Measurements from ENCODE around the gene ZNF350. TPM values are rescaled to one million over a fixed set of nuclear protein-coding genes. Genes with fewer than 3 reads are reported as not detected.
A peak's percentile ranks its signal among the peaks of the same experiment; 100 is the strongest.
"Not testable (repeated sequence)": the region's sequence is repeated elsewhere in the genome, so short reads cannot be mapped to it uniquely, and the experiment has no call there.

The ZNF350 gene
- total and polyA plus RNA-seq, 2 donors (not counting 1 experiment from before 2014, with no cell fraction given) = 7.7 to 16.5 TPM

- H4K20me1 ChIP-seq (ENCODE audit: control insufficient read depth, extremely low read depth, insufficient read depth, low read length) = no peaks in the 10 kb centered on the region
Observed at GRCh38 chr19:52028027-52028779, 41.6 kb upstream of the ZNF350 start, which contains the start of gene ZNF614. Gene ZNF614, minus strand, starts transcription at chr19:52028379. Its CDS starts 2,634 bp downstream, at chr19:52025745.

GRCh38 chr19:52026255-52026990, 39.8 kb upstream of the ZNF350 start:
- peaks cover 11% of the 10 kb centered on the region for H3K36me3 ChIP-seq (ENCODE audit: control insufficient read depth, insufficient read depth, low read length)
- not testable (repeated sequence) for H2AFZ ChIP-seq (ENCODE audit: low read length); H3K79me2 ChIP-seq (ENCODE audit: control insufficient read depth, insufficient read depth, low read length); H3K9ac ChIP-seq (ENCODE audit: insufficient read depth, low read length); H4K20me1 ChIP-seq (ENCODE audit: control insufficient read depth, extremely low read depth, insufficient read depth, low read length); DNase-seq (ENCODE audit: low read depth in 2 of 2); H3K4me2 ChIP-seq (ENCODE audit: extremely low read depth, insufficient read depth, low read length); H3K4me1 ChIP-seq (ENCODE audit: control insufficient read depth, extremely low read depth, insufficient read depth, low read length); H3K27ac ChIP-seq (ENCODE audit: insufficient read depth, low read length); H3K9me3 ChIP-seq (ENCODE audit: control insufficient read depth, insufficient read depth, low read depth, low read length); H3K27me3 ChIP-seq (ENCODE audit: control insufficient read depth, insufficient read depth, low read length); H3K4me3 ChIP-seq (replicated peaks in 1 of 4; ENCODE audit: control extremely low read depth in 1 of 4, insufficient read depth in 1 of 4, low read depth in 3 of 4, low read length in 4 of 4)

More at GRCh38 chr19:52028027-52028779, 41.6 kb upstream of the ZNF350 start, which contains the start of gene ZNF614:
- Histone ChIP-seq H3K4me3 (replicated peaks in 1 of 4; ENCODE audit: control extremely low read depth in 1 of 4, insufficient read depth in 1 of 4, low read depth in 3 of 4, low read length in 4 of 4) (peak within 1 kb of the TSS; percentile 58 to 99 (median 79)), H3K4me1 (ENCODE audit: control insufficient read depth, extremely low read depth, insufficient read depth, low read length) (peaks cover 3% of the 10 kb centered on the region), H3K4me2 (ENCODE audit: extremely low read depth, insufficient read depth, low read length) (peak within 1 kb of the TSS; percentile 91), H2AFZ (ENCODE audit: low read length) (peak within 1 kb of the TSS; percentile 73), H3K27me3 (ENCODE audit: control insufficient read depth, insufficient read depth, low read length) (no peaks in the 10 kb centered on the region), H3K79me2 (ENCODE audit: control insufficient read depth, insufficient read depth, low read length) (peaks cover 6% of the 10 kb centered on the region), H3K9ac (ENCODE audit: insufficient read depth, low read length) (peak within 1 kb of the TSS; percentile 96), H3K27ac (ENCODE audit: insufficient read depth, low read length) (peak within 1 kb of the TSS; percentile 94), H3K9me3 (ENCODE audit: control insufficient read depth, insufficient read depth, low read depth, low read length) (peaks cover 2% of the 10 kb centered on the region), H3K36me3 (ENCODE audit: control insufficient read depth, insufficient read depth, low read length) (peaks cover 10% of the 10 kb centered on the region)
- TF ChIP-seq EZH2 (IDR thresholded peaks at IDR 0.05; ENCODE audit: low read length, missing control alignments) (no peak), CTCF (conservative IDR thresholded peaks at IDR 0.05 in 1 of 2, IDR thresholded peaks at IDR 0.05 in 1 of 2; ENCODE audit: low read depth in 1 of 2, low read length in 2 of 2) (no peak)
- DNase-seq (ENCODE audit: low read depth in 2 of 2) = peak; percentile 88 to 90

- DNase-seq (ENCODE audit: low read depth in 2 of 2); H3K27me3 ChIP-seq (ENCODE audit: control insufficient read depth, insufficient read depth, low read length); H2AFZ ChIP-seq (ENCODE audit: low read length); H3K9ac ChIP-seq (ENCODE audit: insufficient read depth, low read length); H3K79me2 ChIP-seq (ENCODE audit: control insufficient read depth, insufficient read depth, low read length); H3K4me3 ChIP-seq (replicated peaks in 1 of 4; ENCODE audit: control extremely low read depth in 1 of 4, insufficient read depth in 1 of 4, low read depth in 3 of 4, low read length in 4 of 4); H3K9me3 ChIP-seq (ENCODE audit: control insufficient read depth, insufficient read depth, low read depth, low read length); H3K4me1 ChIP-seq (ENCODE audit: control insufficient read depth, extremely low read depth, insufficient read depth, low read length); H4K20me1 ChIP-seq (ENCODE audit: control insufficient read depth, extremely low read depth, insufficient read depth, low read length); H3K27ac ChIP-seq (ENCODE audit: insufficient read depth, low read length); H3K4me2 ChIP-seq (ENCODE audit: extremely low read depth, insufficient read depth, low read length): not testable (repeated sequence)
- peaks cover 13% of the 10 kb centered on the region for H3K36me3 ChIP-seq (ENCODE audit: control insufficient read depth, insufficient read depth, low read length)
Observed at GRCh38 chr19:52024478-52024877, 37.8 kb upstream of the ZNF350 start.

Data from fibroblast of lung (primary cell).